ENCODE data around the gene FRMPD1.

- TF ChIP-seq POLR2A (IDR thresholded peaks at IDR 0.05): no peak
- no peak for TF ChIP-seq CTCF (IDR thresholded peaks at IDR 0.05)
These were observed 30.4 kb upstream of the FRMPD1 start for GRCh38 chr9:37620396-37620795.
